NCI-H146 treated with DMSO at 0.1 percent for 48 hours (cell line): ENCODE data around the gene KLHL6.
"Not testable (repeated sequence)": the region's sequence is repeated elsewhere in the genome, so short reads cannot be mapped to it uniquely, and the experiment has no call there.

ENCODE experiments used
- DNase-seq: peaks from one replicate; lab custom pipeline; 2025; ENCODE audit not compliant: unreplicated experiment; lab: John Stamatoyannopoulos, UW

Gene KLHL6

GRCh38 chr3:183532620-183533411 is 22.7 kb downstream of the KLHL6 start:
- no peak for DNase-seq

- DNase-seq: no peak
Measured at GRCh38 chr3:183529717-183530116, 25.8 kb downstream of the KLHL6 start.

DNA sequence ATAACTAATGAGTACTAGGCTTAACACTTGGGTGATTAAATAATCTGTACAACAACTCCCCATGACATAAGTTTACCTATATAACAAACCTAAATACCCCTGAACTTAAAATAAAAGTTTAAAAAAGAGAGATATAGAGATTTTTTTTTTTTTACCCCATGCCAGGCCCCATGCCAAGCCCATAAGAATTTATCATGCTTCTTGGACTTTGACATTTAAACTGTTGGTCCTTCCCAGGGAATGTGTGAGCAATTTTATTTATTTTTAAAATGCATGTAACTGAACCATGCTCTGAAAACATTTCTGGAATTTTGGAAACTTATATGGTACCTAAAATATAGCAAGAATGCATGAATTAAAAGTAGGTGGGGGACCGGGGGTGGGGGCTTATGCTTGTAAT is 26.3 kb downstream of the KLHL6 start:
- DNase-seq: no peak

- DNase-seq: not testable (repeated sequence)
Measured at GRCh38 chr3:183528758-183529157, 26.7 kb downstream of the KLHL6 start.

- DNase-seq: no peak
Measured at GRCh38 chr3:183527428-183528379, 27.8 kb downstream of the KLHL6 start.

- no peak for DNase-seq
Measured at GRCh38 chr3:183526838-183527427, 28.6 kb downstream of the KLHL6 start.

GRCh38 chr3:183524476-183524875 is 31.0 kb downstream of the KLHL6 start:
- no peak for DNase-seq

- DNase-seq: not testable (repeated sequence)
Measured at GRCh38 chr3:183520741-183521556, 34.6 kb downstream of the KLHL6 start.

DNA sequence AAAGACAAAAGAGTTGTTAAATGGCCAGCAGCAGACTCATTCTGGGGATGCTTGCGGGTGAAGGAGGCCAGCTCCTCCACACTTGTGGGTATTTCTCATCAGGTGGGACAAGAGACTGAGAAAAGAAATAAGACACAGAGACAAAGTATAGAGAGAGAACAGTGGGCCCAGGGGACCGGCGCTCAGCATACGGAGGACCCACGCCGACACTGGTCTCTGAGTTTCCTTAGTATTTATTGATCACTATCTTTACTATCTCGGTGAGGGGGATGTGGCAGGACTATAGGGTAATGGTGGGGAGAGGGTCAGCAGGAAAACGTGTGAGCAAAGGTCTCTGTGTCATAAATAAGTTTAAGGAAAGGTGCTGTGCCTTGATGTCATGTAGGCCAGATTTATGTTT is 35.2 kb downstream of the KLHL6 start:
- not testable (repeated sequence) for DNase-seq

DNA sequence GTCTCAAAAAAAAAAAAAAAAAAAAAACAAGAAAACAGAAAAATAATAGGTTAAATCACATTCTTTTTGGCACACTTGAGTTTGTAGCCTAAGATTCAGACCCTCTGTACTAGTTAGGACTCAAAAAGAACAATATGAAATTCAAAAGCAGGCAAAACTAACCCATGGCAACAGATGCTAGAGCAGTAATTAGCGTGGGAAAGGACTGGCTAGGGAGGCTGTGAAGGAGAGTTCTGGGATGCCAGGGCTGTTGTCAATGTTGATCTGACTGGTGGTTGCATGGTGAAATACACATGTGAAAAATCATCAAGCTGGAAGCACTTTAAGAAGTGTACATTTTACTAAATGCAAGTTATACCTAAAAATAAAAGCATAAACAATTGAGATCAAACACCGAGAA is 35.6 kb downstream of the KLHL6 start:
- no peak for DNase-seq

- peak; percentile 90 for DNase-seq
Measured at GRCh38 chr3:183518491-183519251, 36.8 kb downstream of the KLHL6 start.

DNA sequence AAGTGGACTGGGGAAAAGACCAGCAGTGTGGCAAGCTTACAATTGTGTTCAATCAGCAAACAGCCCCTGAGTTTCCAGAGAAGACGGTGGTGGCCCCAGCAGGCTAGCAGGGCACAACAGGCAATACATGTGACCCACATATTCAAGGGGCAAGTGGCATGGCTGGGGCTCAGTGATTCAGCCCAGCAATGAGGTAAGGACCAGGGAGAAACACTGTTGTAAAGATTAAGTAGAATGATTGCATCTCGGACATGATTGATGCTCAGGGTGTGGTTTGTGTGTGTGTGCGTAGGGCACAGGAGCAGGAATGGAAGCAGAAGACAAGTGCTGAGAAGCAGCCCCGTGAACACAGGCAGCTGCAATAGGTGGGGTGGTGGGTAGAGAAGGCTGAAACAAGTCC is 37.9 kb downstream of the KLHL6 start:
- no peak for DNase-seq

DNA sequence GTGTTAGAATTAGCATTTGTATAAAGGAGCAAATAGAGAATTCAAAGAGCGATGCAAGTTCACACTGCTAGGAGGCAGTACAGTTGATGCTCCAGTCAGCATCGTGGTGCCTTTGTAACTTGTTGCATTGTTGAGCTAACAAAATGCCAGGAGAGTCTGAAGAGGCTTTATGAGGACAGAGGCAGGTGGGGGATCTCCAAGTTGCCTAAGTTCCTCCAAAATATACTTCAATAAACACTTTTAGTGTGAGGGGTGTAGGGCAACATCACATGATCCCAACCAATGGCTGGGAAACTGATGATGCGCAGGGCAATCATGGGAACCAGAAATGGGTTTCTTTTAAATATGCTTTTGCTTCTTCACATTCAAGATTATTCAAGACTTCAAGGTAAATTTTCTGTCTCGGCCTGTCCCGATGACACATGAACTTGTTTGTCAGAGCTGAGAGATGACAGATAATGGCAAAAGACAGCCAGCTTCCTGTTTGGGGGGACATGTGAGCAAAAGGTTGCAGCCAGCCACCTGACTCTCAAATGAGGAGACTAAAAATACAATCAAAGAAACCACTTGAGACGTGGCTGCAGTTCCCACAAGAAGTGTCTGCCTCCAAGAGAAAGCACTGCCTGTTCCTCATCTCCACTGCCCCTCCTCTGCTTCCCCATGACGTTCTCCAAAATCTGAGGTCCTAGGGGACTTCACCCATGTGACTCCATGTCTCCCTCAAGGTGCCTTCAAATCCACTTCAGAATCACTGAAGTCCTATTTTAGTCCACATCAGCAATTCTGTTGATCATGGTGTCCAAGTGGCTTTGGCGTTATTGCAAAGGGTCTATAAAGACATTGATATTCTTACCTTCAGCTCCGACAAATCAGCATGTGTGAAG is 39.3 kb downstream of the KLHL6 start:
- DNase-seq: no peak

GRCh38 chr3:183514021-183514420 is 41.5 kb downstream of the KLHL6 start:
- DNase-seq: no peak

GRCh38 chr3:183513046-183513706 is 42.3 kb downstream of the KLHL6 start:
- no peak for DNase-seq

GRCh38 chr3:183511286-183512131 is 44.0 kb downstream of the KLHL6 start:
- DNase-seq: not testable (repeated sequence)

DNA sequence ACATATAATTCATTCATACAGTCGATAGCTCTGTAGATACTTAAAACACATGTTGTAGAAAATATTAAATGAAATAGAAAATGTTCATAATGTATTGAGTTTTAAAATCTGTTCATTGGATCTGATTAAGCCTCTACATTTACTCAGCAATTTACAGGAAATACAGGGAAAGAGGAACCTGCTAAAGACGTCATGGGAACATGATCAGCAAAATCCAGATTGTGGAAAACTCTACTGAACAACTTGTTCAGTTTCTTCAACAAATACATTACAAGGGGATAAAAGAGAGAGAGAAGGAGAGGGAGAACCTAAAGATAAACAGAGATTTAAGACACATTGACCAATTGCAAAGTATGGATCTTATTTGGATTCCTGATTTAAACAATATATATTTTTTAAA is 46.7 kb downstream of the KLHL6 start:
- DNase-seq: no peak

DNA sequence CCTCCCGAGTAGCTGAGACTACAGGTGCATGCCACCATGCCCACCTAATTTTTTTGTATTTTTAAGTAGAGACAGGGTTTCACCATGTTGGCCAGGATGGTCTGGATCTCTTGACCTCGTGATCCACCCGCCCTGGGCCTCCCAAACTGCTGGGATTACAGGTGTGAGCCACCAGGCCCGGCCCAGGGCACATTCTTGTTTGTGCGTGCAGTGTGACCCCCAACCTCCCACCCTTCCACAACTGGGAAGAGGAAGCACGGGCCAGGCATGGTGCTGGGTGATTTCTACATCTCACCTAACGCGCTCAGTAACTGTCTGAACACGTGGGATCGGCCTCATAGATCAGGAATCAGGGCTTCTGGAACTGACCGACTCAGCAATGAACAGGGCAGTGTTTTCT is 48.0 kb downstream of the KLHL6 start:
- DNase-seq: no peak
